Duodenal mucosa (tissue), 2 donors: ENCODE measurements around the gene CDK8.

Source experiments
- H3K27ac ChIP-seq: one replicate; pipeline ENCODE4 v1.7.0; 2013; ENCODE audit warnings: low read depth, low read length
- H3K27me3 ChIP-seq, 2 donors: one replicate each; pipeline ENCODE4 v1.7.0; 2013; ENCODE audit warnings: low read length in 2 of 2, control low read depth in 1 of 2; ENCODE audit not compliant: insufficient read depth in 2 of 2, control insufficient read depth in 1 of 2
- H3K36me3 ChIP-seq, 2 donors: one replicate each; pipeline ENCODE4 v1.7.0; 2013; ENCODE audit warnings: low read length in 2 of 2, control low read depth in 1 of 2; ENCODE audit not compliant: insufficient read depth in 2 of 2, control insufficient read depth in 1 of 2
- H3K4me1 ChIP-seq, 2 donors: one replicate each; pipeline ENCODE4 v1.7.0; 2013; ENCODE audit warnings: low read length in 2 of 2, control low read depth in 1 of 2; ENCODE audit not compliant: insufficient read depth in 2 of 2, control insufficient read depth in 1 of 2
- H3K4me3 ChIP-seq, 2 donors: one replicate each; pipeline ENCODE4 v1.7.0; 2013; ENCODE audit warnings: low read length in 2 of 2, low read depth in 1 of 2
- H3K9ac ChIP-seq, 2 donors: one replicate each; pipeline ENCODE4 v1.7.0; 2013; ENCODE audit warnings: low read length in 2 of 2, low read depth in 1 of 2
- H3K9me3 ChIP-seq, 2 donors: one replicate each; pipeline ENCODE4 v1.7.0; 2013; ENCODE audit warnings: low read length in 2 of 2, control low read depth in 1 of 2; ENCODE audit not compliant: control insufficient read depth in 1 of 2

The CDK8 gene

GRCh38 chr13:26225896-26226617 is 27.9 kb upstream of the CDK8 start:
- no peak overlapping the region for H3K27ac ChIP-seq
- no peaks in the 10 kb centered on the region for H3K36me3 ChIP-seq
- no peak overlapping the region for H3K9ac ChIP-seq
- no peaks in the 10 kb centered on the region for H3K27me3 ChIP-seq
- no peaks in the 10 kb centered on the region for H3K9me3 ChIP-seq
- peaks cover 5 to 12% of the 10 kb centered on the region in 2 donors for H3K4me1 ChIP-seq
- no peak overlapping the region for H3K4me3 ChIP-seq

GRCh38 chr13:26227166-26227971 is 26.6 kb upstream of the CDK8 start:
- Histone ChIP-seq H3K27ac (no peak overlapping the region), H3K4me3 (no peak overlapping the region), H3K9ac (no peak overlapping the region), H3K27me3 (no peaks in the 10 kb centered on the region), H3K4me1 (peaks cover 5 to 6% of the 10 kb centered on the region in 2 donors), H3K36me3 (no peaks in the 10 kb centered on the region), H3K9me3 (no peaks in the 10 kb centered on the region)

DNA sequence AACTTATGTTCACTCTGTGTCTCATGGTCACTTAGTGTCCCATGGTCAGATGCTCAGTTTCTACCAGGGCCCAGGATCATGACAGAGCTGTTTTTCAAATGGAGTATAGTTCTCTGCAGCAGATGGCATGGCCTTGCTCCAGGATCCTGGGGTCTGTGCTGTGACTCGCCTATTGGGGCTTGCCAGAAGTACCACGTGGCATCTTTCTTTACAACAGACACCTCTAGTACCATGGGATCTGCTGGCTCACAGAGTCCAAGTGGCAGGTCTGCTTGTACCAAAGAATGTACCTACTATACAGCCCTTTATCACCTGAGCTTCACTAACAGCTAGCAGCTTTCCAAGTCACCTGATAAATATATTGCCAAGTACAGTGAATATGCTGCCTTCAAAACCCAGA is 25.8 kb upstream of the CDK8 start:
- H3K9ac ChIP-seq: no peak overlapping the region
- no peaks in the 10 kb centered on the region for H3K27me3 ChIP-seq
- H3K4me1 ChIP-seq: no peaks in the 10 kb centered on the region
- no peaks in the 10 kb centered on the region for H3K9me3 ChIP-seq
- H3K4me3 ChIP-seq: no peak overlapping the region
- H3K36me3 ChIP-seq: no peaks in the 10 kb centered on the region
- no peak overlapping the region for H3K27ac ChIP-seq

- H3K36me3 ChIP-seq: no peaks in the 10 kb centered on the region
- no peaks in the 10 kb centered on the region for H3K27me3 ChIP-seq
- H3K9me3 ChIP-seq: no peaks in the 10 kb centered on the region
- H3K4me3 ChIP-seq: no peak overlapping the region
- no peak overlapping the region for H3K9ac ChIP-seq
- no peak overlapping the region for H3K27ac ChIP-seq
- no peaks in the 10 kb centered on the region for H3K4me1 ChIP-seq
Measured at GRCh38 chr13:26229080-26229615, 24.8 kb upstream of the CDK8 start.

DNA sequence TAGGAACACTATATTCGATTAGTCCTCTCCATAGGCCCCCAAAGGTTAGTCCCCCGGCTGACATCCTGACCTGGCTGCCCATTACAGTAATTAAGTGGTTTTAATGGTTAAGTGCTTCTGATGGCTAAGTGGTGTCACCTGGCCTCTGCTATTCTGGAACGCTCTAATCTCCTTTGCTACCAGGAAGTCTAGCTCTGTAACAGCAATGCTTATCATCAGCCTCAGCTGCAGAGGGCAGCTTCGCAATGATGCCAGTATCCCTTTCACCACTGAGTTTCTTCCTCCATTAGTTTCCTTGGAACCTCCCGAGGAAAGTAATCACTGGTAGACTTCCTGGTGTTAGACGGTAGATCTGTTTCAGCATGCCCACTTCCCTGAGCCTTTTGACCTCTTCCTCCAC is 23.2 kb upstream of the CDK8 start:
- Histone ChIP-seq H3K4me3 (no peak overlapping the region), H3K9me3 (no peaks in the 10 kb centered on the region), H3K9ac (no peak overlapping the region), H3K4me1 (no peaks in the 10 kb centered on the region), H3K27me3 (no peaks in the 10 kb centered on the region), H3K27ac (no peak overlapping the region), H3K36me3 (no peaks in the 10 kb centered on the region)

- H3K9ac ChIP-seq: no peak overlapping the region
Measured at GRCh38 chr13:26236296-26236695, 17.6 kb upstream of the CDK8 start.

GRCh38 chr13:26246154-26246553 is 7.8 kb upstream of the CDK8 start:
- Histone ChIP-seq H3K9ac (no peak overlapping the region), H3K36me3 (no peaks in the 10 kb centered on the region), H3K27ac (no peak overlapping the region), H3K27me3 (peaks cover 0 to 3% of the 10 kb centered on the region in 2 donors), H3K4me1 (no peaks in the 10 kb centered on the region), H3K4me3 (no peak overlapping the region), H3K9me3 (peaks cover 0 to 8% of the 10 kb centered on the region in 2 donors)

More at GRCh38 chr13:26236296-26236695, 17.6 kb upstream of the CDK8 start:
- Histone ChIP-seq H3K4me3 (no peak overlapping the region), H3K9me3 (no peaks in the 10 kb centered on the region), H3K4me1 (no peaks in the 10 kb centered on the region), H3K27me3 (no peaks in the 10 kb centered on the region), H3K27ac (no peak overlapping the region), H3K36me3 (no peaks in the 10 kb centered on the region)

DNA sequence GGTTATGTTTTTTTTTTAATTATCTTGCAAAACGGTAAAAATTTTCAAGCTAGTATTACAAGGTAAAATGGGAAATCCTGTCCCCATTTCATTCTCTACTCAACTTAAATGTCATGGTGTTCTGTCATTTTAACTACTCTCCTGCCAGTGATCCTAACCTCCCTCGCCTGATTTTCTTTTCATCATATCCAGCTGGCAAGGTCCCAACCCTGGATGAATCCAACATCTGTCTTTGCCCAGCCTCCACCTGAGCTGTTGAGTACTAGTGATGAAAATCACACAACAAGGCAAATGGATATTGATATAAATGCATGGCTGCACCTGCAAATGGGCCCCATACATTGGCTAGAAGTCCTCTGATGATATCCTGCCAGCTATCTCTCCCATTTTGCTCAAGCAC is 6.9 kb upstream of the CDK8 start:
- Histone ChIP-seq H3K36me3 (no peaks in the 10 kb centered on the region), H3K4me3 (no peak overlapping the region), H3K4me1 (no peaks in the 10 kb centered on the region), H3K27me3 (peaks cover 0 to 3% of the 10 kb centered on the region in 2 donors), H3K27ac (no peak overlapping the region), H3K9ac (no peak overlapping the region), H3K9me3 (peaks cover 0 to 8% of the 10 kb centered on the region in 2 donors)

DNA sequence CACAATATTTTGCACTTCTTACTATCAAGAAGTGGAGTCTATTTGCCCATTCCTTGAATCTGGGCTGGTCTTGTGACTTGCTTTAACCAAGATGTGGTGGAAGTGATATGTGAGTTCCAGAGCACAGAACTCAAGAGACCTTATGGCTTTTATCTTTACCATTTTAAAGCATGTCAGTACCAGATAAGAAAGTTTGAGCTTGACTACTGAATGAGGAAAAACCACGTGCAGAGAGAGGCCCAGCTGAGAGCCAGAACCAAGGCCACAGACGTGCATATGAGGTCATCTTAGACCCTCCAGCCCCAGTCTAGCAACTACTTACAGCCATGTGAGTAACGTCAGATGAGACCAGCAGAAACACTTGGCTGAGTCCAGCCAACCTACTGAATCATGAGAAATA is 6.3 kb upstream of the CDK8 start:
- Histone ChIP-seq H3K9me3 (peaks cover 0 to 3% of the 10 kb centered on the region in 2 donors), H3K27ac (no peak overlapping the region)

DNA sequence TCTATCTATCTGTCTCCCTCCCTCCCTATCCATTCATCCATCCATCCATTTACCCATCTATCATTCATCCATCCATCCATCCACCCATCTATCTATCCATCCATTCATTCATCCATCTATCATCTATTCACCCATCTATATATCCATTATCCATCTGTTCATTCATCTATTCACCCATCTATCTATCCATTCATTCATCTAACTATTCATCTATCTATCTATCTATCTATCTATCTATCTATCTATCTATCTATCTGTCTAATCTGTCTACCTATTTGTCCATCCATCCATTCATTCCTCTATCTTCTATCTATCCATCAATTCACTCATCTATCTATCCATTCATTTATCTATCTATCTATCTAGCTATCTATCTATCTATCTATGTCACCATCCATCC is 4.4 kb upstream of the CDK8 start:
- Histone ChIP-seq H3K36me3 (no peaks in the 10 kb centered on the region), H3K9me3 (no peaks in the 10 kb centered on the region), H3K4me3 (no peak overlapping the region), H3K27ac (no peak overlapping the region), H3K27me3 (peaks cover 0 to 3% of the 10 kb centered on the region in 2 donors), H3K4me1 (no peaks in the 10 kb centered on the region), H3K9ac (no peak overlapping the region)

More for the DNA sequence above, 6.3 kb upstream of the CDK8 start:
- Histone ChIP-seq H3K27me3 (peaks cover 0 to 3% of the 10 kb centered on the region in 2 donors), H3K36me3 (no peaks in the 10 kb centered on the region), H3K9ac (no peak overlapping the region), H3K4me3 (no peak overlapping the region), H3K4me1 (no peaks in the 10 kb centered on the region)
